Measurements from ENCODE around the gene CDH12. TPM values are rescaled to one million over a fixed set of nuclear protein-coding genes. Genes with fewer than 3 reads are reported as not detected.

CDH12 gene
- total RNA-seq, 1 donor from 2014 or later: not detected

DNA sequence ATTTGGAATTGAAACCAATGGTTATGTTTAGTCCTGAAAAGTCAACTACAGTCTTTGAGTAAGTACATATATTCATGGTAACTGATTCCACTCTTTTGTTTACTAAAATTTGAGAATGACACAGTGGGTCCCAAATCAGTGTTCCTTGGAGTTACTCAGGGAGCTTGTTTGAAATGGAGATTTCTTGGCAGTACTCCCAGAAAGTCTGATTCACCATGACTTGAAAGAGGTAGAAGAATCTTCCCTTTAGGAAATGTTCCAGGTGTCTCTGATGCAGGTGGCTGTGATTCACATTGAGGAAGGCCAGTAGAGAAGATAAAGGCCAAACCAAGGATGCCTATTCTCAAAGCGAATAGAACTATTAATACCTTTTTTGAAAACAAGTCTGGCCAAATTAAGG, 1078.3 kb downstream of the CDH12 start:
- H3K79me2 ChIP-seq (ENCODE audit: insufficient read depth, low read length): no peaks in the 10 kb centered on the region
- no peaks in the 10 kb centered on the region for H3K4me1 Mint-ChIP-seq (ENCODE audit: low read depth, unreplicated experiment)
- no peak overlapping the region for H3K4me3 ChIP-seq (ENCODE audit: insufficient read depth, low read depth, low read length)
- H3K4me2 ChIP-seq (ENCODE audit: low read length): no peak overlapping the region
- H3K27ac Mint-ChIP-seq (ENCODE audit: unreplicated experiment): no peak overlapping the region
- no peaks in the 10 kb centered on the region for H3K27me3 Mint-ChIP-seq (ENCODE audit: low read depth, unreplicated experiment)
- no peaks in the 10 kb centered on the region for H4K20me1 ChIP-seq (ENCODE audit: insufficient read depth, low read length)
- no peaks in the 10 kb centered on the region for H3K36me3 Mint-ChIP-seq (ENCODE audit: low read depth, unreplicated experiment)
- no peak overlapping the region for H3K4me3 Mint-ChIP-seq (ENCODE audit: unreplicated experiment)
- H3K9me3 ChIP-seq (ENCODE audit: insufficient read depth, low read depth, low read length): no peaks in the 10 kb centered on the region
- TF ChIP-seq, protein P1, sequence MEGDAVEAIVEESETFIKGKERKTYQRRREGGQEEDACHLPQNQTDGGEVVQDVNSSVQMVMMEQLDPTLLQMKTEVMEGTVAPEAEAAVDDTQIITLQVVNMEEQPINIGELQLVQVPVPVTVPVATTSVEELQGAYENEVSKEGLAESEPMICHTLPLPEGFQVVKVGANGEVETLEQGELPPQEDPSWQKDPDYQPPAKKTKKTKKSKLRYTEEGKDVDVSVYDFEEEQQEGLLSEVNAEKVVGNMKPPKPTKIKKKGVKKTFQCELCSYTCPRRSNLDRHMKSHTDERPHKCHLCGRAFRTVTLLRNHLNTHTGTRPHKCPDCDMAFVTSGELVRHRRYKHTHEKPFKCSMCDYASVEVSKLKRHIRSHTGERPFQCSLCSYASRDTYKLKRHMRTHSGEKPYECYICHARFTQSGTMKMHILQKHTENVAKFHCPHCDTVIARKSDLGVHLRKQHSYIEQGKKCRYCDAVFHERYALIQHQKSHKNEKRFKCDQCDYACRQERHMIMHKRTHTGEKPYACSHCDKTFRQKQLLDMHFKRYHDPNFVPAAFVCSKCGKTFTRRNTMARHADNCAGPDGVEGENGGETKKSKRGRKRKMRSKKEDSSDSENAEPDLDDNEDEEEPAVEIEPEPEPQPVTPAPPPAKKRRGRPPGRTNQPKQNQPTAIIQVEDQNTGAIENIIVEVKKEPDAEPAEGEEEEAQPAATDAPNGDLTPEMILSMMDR (IDR thresholded peaks at IDR 0.05; ENCODE audit: insufficient read depth, low read depth, low read length): no peak
- no peak for TF ChIP-seq EZH2 (IDR thresholded peaks at IDR 0.05; ENCODE audit: insufficient read depth, low read length)
- no peaks in the 10 kb centered on the region for H3K4me1 ChIP-seq (ENCODE audit: insufficient read depth, low read length)
- H3K9me3 Mint-ChIP-seq (ENCODE audit: unreplicated experiment): no peaks in the 10 kb centered on the region
- DNase-seq (ENCODE audit: low read depth) (peak; percentile 55), FAIRE-seq (no peak)
- no peak overlapping the region for H3K9ac ChIP-seq (ENCODE audit: low read length)
- no peaks in the 10 kb centered on the region for H3K27me3 ChIP-seq (ENCODE audit: insufficient read depth, low read length)
- no peak overlapping the region for H3K27ac ChIP-seq (ENCODE audit: low read depth, low read length)
- no peak overlapping the region for H2AFZ ChIP-seq (ENCODE audit: low read depth, low read length)
- no peaks in the 10 kb centered on the region for H3K36me3 ChIP-seq (ENCODE audit: insufficient read depth, low read length)

DNA sequence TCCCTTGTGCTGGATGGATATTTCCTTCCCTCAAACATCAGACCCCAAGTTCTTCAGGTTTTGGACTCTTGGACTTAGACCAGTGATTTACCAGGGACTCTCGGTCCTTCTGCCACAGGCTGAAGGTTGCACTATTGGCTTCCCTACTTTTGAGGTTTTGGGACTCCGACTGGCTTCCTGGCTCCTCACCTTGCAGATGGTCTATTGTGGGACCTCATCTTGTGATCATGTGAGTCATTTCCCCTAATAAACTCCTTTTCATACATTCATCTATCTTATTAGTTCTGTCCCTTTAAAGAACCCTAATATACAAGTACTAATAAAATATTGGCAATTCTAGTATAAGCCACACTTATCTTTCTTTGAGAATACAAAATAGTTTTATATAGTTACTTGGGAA, 1078.9 kb downstream of the CDH12 start:
- Mint-ChIP-seq H3K9me3 (ENCODE audit: unreplicated experiment) (no peaks in the 10 kb centered on the region), H3K4me3 (ENCODE audit: unreplicated experiment) (no peak overlapping the region), H3K27me3 (ENCODE audit: low read depth, unreplicated experiment) (no peaks in the 10 kb centered on the region), H3K36me3 (ENCODE audit: low read depth, unreplicated experiment) (no peaks in the 10 kb centered on the region), H3K4me1 (ENCODE audit: low read depth, unreplicated experiment) (no peaks in the 10 kb centered on the region), H3K27ac (ENCODE audit: unreplicated experiment) (no peak overlapping the region)
- H3K27ac ChIP-seq (ENCODE audit: low read depth, low read length): no peak overlapping the region
- H3K36me3 ChIP-seq (ENCODE audit: insufficient read depth, low read length): no peaks in the 10 kb centered on the region
- H2AFZ ChIP-seq (ENCODE audit: low read depth, low read length): no peak overlapping the region
- DNase-seq (ENCODE audit: low read depth) (no peak), FAIRE-seq (no peak)
- no peaks in the 10 kb centered on the region for H3K27me3 ChIP-seq (ENCODE audit: insufficient read depth, low read length)
- H3K4me3 ChIP-seq (ENCODE audit: insufficient read depth, low read depth, low read length): no peak overlapping the region
- no peak overlapping the region for H3K9ac ChIP-seq (ENCODE audit: low read length)
- no peak overlapping the region for H3K4me2 ChIP-seq (ENCODE audit: low read length)
- H3K4me1 ChIP-seq (ENCODE audit: insufficient read depth, low read length): no peaks in the 10 kb centered on the region
- no peaks in the 10 kb centered on the region for H3K9me3 ChIP-seq (ENCODE audit: insufficient read depth, low read depth, low read length)
- no peaks in the 10 kb centered on the region for H4K20me1 ChIP-seq (ENCODE audit: insufficient read depth, low read length)
- H3K79me2 ChIP-seq (ENCODE audit: insufficient read depth, low read length): no peaks in the 10 kb centered on the region
- TF ChIP-seq, protein P1 (IDR thresholded peaks at IDR 0.05; ENCODE audit: insufficient read depth, low read depth, low read length): no peak
- no peak for TF ChIP-seq EZH2 (IDR thresholded peaks at IDR 0.05; ENCODE audit: insufficient read depth, low read length)

GRCh38 chr5:21773456-21773855, 1079.7 kb downstream of the CDH12 start:
- TF ChIP-seq EZH2 (IDR thresholded peaks at IDR 0.05; ENCODE audit: insufficient read depth, low read length): no peak
- TF ChIP-seq, protein P1 (IDR thresholded peaks at IDR 0.05; ENCODE audit: insufficient read depth, low read depth, low read length): no peak
- FAIRE-seq (no peak), DNase-seq (ENCODE audit: low read depth) (no peak)
- Mint-ChIP-seq H3K27ac (ENCODE audit: unreplicated experiment) (no peak overlapping the region), H3K9me3 (ENCODE audit: unreplicated experiment) (no peaks in the 10 kb centered on the region), H3K4me3 (ENCODE audit: unreplicated experiment) (no peak overlapping the region), H3K4me1 (ENCODE audit: low read depth, unreplicated experiment) (no peaks in the 10 kb centered on the region), H3K27me3 (ENCODE audit: low read depth, unreplicated experiment) (no peaks in the 10 kb centered on the region), H3K36me3 (ENCODE audit: low read depth, unreplicated experiment) (no peaks in the 10 kb centered on the region)
- Histone ChIP-seq H3K4me3 (ENCODE audit: insufficient read depth, low read depth, low read length) (no peak overlapping the region), H2AFZ (ENCODE audit: low read depth, low read length) (no peak overlapping the region), H3K36me3 (ENCODE audit: insufficient read depth, low read length) (no peaks in the 10 kb centered on the region), H3K27ac (ENCODE audit: low read depth, low read length) (no peak overlapping the region), H3K4me1 (ENCODE audit: insufficient read depth, low read length) (no peaks in the 10 kb centered on the region), H4K20me1 (ENCODE audit: insufficient read depth, low read length) (no peaks in the 10 kb centered on the region), H3K9me3 (ENCODE audit: insufficient read depth, low read depth, low read length) (no peaks in the 10 kb centered on the region), H3K9ac (ENCODE audit: low read length) (no peak overlapping the region), H3K27me3 (ENCODE audit: insufficient read depth, low read length) (no peaks in the 10 kb centered on the region), H3K79me2 (ENCODE audit: insufficient read depth, low read length) (no peaks in the 10 kb centered on the region), H3K4me2 (ENCODE audit: low read length) (no peak overlapping the region)
